ENCODE data around the gene HSD17B10. TPM values are rescaled to one million over a fixed set of nuclear protein-coding genes. Genes with fewer than 3 reads are reported as not detected.

The HSD17B10 gene
- total RNA-seq, 1 donor from 2014 or later: 116 TPM

Small RNA genes lying within 50 kb of the gene (microRNA-seq; reads per million reads assigned to microRNA genes)
- not detected for gene MIR6857

Other genes with a start within 250 kb of the HSD17B10 start
- 28.1 TPM for gene KDM5C, start 209.2 kb downstream of the HSD17B10 start, total RNA-seq
- 11.6 TPM for gene IQSEC2, start 152.8 kb downstream of the HSD17B10 start, total RNA-seq
- 36.9 TPM for gene SMC1A, start 11.7 kb downstream of the HSD17B10 start, total RNA-seq
- gene RIBC1, start 11.5 kb downstream of the HSD17B10 start, total RNA-seq: 0.62 TPM

Measured in Right ventricle myocardium inferior (tissue), 1 donor.